Measurements from ENCODE around the gene CRY1. TPM values are rescaled to one million over a fixed set of nuclear protein-coding genes. Genes with fewer than 3 reads are reported as not detected.
"Not testable (repeated sequence)": the region's sequence is repeated elsewhere in the genome, so short reads cannot be mapped to it uniquely, and the experiment has no call there.

CRY1 gene
- total RNA-seq, 4 donors from 2014 or later, result 32.4 to 64.4 (median 47.6) TPM

DNA sequence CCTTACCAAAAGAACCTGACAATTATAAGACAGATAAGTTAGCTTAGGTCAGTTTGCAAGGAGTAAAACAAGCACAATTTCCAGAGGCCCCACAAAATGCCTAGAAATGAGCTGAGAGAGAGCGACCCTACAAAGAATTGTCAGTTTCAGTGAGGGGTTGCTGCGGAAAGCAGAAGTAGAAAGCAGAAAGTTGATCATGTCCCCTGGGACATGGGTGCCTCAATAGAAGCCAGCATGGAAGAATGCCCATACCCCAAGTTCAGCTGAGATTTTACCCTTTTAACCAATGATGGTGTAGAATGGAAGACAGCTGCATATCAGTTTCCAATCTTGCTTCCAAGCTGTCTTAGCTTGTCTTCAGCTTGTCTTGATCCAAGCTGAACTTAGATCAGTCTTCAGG is 21.8 kb upstream of the CRY1 start:
- DNase-seq, result no peak
- Histone ChIP-seq H3K4me1 (no peaks in the 10 kb centered on the region), H3K4me3 (no peak overlapping the region), H3K27me3 (no peaks in the 10 kb centered on the region), H3K36me3 (no peaks in the 10 kb centered on the region), H3K9me3 (no peaks in the 10 kb centered on the region), H3K27ac (no peak overlapping the region)
- TF ChIP-seq, protein P1, sequence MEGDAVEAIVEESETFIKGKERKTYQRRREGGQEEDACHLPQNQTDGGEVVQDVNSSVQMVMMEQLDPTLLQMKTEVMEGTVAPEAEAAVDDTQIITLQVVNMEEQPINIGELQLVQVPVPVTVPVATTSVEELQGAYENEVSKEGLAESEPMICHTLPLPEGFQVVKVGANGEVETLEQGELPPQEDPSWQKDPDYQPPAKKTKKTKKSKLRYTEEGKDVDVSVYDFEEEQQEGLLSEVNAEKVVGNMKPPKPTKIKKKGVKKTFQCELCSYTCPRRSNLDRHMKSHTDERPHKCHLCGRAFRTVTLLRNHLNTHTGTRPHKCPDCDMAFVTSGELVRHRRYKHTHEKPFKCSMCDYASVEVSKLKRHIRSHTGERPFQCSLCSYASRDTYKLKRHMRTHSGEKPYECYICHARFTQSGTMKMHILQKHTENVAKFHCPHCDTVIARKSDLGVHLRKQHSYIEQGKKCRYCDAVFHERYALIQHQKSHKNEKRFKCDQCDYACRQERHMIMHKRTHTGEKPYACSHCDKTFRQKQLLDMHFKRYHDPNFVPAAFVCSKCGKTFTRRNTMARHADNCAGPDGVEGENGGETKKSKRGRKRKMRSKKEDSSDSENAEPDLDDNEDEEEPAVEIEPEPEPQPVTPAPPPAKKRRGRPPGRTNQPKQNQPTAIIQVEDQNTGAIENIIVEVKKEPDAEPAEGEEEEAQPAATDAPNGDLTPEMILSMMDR (IDR thresholded peaks at IDR 0.05), result no peak
- no peak for TF ChIP-seq POLR2A (IDR thresholded peaks at IDR 0.05)

DNA sequence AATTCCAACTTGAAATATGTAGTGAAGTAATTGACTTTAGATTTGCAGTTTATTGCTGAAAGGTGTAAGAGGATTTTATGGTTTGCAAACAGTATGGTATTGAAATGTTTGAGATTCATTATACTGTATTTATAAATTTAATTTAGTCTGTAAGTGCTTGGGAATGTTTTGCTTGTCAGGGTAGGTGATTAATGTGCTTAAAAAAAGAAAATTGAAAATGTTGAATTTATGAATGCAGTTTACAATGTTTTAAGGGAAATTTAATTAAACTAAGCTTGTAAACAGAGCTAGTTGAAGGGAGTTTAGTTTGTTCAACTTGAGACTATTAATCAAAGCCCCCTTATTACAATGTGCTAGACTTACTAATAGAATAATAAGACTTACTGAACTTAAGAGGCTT is 18.0 kb upstream of the CRY1 start:
- Histone ChIP-seq H3K9me3 (no peaks in the 10 kb centered on the region), H3K27ac (no peak overlapping the region), H3K36me3 (no peaks in the 10 kb centered on the region), H3K4me1 (no peaks in the 10 kb centered on the region), H3K4me3 (no peak overlapping the region), H3K27me3 (no peaks in the 10 kb centered on the region)
- no peak for DNase-seq
- TF ChIP-seq POLR2A (IDR thresholded peaks at IDR 0.05), result no peak
- TF ChIP-seq, protein P1 (IDR thresholded peaks at IDR 0.05), result no peak

DNA sequence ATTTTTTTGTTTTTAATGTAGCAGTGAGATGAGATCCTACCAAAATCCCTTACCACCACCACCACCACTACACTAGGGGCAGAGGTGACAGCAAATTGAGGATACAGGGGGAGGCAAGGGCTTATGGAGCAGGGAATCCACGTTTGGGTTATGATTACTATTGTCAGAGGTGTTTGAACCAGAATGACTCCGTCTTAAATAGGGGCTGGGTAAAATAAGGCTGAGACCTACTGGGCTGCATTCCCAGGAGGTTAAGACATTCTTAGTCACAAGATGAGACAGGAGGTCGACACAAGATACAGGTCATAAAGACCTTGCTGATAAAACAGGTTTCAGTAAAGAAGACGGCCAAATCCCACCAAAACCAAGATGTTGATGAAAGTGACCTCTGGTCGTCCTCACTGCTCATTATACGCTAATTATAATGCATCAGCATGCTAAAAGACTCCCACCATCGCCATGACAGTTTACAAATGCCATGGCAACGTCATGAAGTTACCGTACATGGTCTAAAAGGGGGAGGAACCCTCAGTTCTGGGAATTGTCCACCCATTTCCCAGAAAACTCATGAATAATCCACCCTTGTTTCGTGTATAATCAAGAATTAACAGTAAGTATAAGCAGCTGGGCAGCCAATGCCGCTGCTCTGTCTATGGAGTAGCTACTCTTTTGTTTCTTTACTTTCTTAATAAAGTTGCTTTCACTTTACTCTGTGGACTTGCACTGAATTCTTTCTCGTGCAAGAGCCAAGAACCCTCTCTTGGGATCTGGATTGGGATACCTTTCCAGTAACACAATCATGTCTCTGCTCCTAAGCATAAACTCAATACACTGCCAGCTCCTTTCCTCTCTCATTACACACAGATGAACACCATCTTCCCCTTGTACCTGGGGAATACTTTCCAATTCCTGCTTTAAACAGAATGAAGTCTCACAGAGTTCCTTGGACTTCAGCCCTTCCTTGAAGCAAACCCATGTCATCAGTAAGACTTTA is 16.7 kb upstream of the CRY1 start:
- Histone ChIP-seq H3K27ac (peak overlapping the region in 1 of 4 donors; percentile 6), H3K4me1 (no peaks in the 10 kb centered on the region), H3K36me3 (no peaks in the 10 kb centered on the region), H3K4me3 (no peak overlapping the region), H3K9me3 (no peaks in the 10 kb centered on the region), H3K27me3 (no peaks in the 10 kb centered on the region)
- no peak for DNase-seq
- TF ChIP-seq POLR2A (IDR thresholded peaks at IDR 0.05), result no peak
- TF ChIP-seq, protein P1 (IDR thresholded peaks at IDR 0.05), result no peak

DNA sequence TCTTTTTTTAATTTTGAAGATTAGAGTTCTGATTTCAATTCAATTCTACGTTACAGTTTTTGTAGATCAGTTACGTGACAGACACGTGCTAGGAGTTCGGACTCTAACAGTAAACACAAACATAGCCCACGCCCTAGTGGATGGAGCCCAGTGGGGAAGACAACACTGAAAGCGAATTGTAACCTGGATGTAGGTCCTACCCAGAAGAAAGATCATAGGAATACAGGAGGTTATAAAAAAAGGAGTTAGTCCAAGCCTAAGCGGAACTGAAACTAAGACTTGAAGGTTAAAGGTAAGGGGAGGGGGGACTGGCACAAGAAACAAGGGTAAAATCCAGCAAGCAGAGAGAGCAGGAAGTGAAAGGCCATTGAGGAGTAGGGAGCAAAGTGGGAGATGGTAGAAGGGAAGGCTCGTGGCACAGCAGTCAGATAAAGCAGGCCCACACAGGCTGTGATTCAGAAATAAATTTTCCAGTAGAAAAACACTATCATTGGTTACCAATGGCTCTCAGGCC is 15.7 kb upstream of the CRY1 start:
- H3K4me3 ChIP-seq, result no peak overlapping the region
- H3K27me3 ChIP-seq, result no peaks in the 10 kb centered on the region
- no peaks in the 10 kb centered on the region for H3K9me3 ChIP-seq
- no peak for TF ChIP-seq POLR2A (IDR thresholded peaks at IDR 0.05)
- TF ChIP-seq, protein P1 (IDR thresholded peaks at IDR 0.05), result no peak
- H3K4me1 ChIP-seq, result no peaks in the 10 kb centered on the region
- H3K27ac ChIP-seq, result no peak overlapping the region
- DNase-seq, result no peak
- H3K36me3 ChIP-seq, result no peaks in the 10 kb centered on the region

DNA sequence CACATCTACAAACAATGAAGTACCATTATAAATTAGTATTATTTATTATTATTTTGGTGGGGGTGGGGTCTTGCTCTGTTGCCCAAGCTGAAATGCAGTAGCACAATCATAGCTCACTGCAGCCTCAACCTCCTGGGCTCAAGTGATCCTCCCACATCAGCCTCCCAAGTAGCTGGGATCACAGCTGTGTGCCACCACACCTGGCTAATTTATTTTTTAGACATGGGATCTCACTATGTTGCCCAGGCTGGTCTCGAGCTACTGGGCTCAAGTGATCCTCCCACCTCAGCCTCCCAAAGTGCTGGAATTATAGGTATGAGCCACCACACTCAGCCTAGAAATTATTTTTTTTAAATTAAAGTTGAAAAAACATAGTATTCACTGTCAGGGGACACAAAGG is 15.0 kb upstream of the CRY1 start:
- H3K4me1 ChIP-seq, DNase-seq, H3K27me3 ChIP-seq, H3K9me3 ChIP-seq, H3K36me3 ChIP-seq, H3K27ac ChIP-seq, H3K4me3 ChIP-seq: not testable (repeated sequence)

DNA sequence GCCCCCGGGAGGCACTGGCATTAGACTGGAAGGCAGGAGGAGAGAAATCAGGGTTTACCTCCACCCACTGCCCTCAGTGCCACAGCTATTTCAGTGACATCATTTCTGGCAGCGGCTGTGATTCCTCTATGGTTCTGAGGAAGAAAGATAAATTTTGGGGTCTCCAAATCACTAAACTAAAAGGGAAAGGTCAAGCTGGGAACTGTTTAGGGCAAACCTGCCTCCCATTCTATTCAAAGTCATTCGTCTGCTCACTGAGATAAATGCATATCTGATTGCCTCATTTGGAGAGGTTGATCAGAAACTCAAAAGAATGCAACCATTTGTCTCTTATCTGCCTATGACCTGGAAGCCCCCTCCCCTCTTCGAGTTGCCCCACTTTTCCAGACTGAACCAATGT is 14.0 kb upstream of the CRY1 start:
- Histone ChIP-seq H3K27ac (no peak overlapping the region), H3K36me3 (no peaks in the 10 kb centered on the region), H3K4me3 (no peak overlapping the region), H3K27me3 (no peaks in the 10 kb centered on the region), H3K9me3 (no peaks in the 10 kb centered on the region), H3K4me1 (no peaks in the 10 kb centered on the region)
- DNase-seq, result no peak
- TF ChIP-seq, protein P1 (IDR thresholded peaks at IDR 0.05), result no peak
- no peak for TF ChIP-seq POLR2A (IDR thresholded peaks at IDR 0.05)
